Measurements from ENCODE around the gene ASCL1. TPM values are rescaled to one million over a fixed set of nuclear protein-coding genes. Genes with fewer than 3 reads are reported as not detected.

The ASCL1 gene
- total and polyA plus RNA-seq, 4 donors: 0.06 TPM; not detected in 3

GRCh38 chr12:102951841-102952240 lies 5.6 kb upstream of the ASCL1 start:
- no peaks in the 10 kb centered on the region for H3K36me3 ChIP-seq (ENCODE audit: control insufficient read depth in 4 of 4, insufficient read depth in 3 of 4, low read depth in 1 of 4, low read length in 3 of 4)
- TF ChIP-seq NR2F2 (IDR thresholded peaks at IDR 0.05) (no peak), CTCF (IDR thresholded peaks at IDR 0.05; ENCODE audit: low read depth, low read length, missing input control) (no peak), ATF3 (IDR thresholded peaks at IDR 0.05) (no peak), TAF1 (conservative IDR thresholded peaks at IDR 0.05) (no peak), RXRA (IDR thresholded peaks at IDR 0.05) (no peak), RAD21 (IDR thresholded peaks at IDR 0.05) (no peak), MAX (IDR thresholded peaks at IDR 0.05) (no peak), FOXA2 (IDR thresholded peaks at IDR 0.05) (no peak), GABPA (IDR thresholded peaks at IDR 0.05 in 1 of 2, conservative IDR thresholded peaks at IDR 0.05 in 1 of 2) (no peak), ZBTB33 (IDR thresholded peaks at IDR 0.05) (no peak), JUND (IDR thresholded peaks at IDR 0.05) (no peak), YY1 (IDR thresholded peaks at IDR 0.05) (no peak), SP1 (IDR thresholded peaks at IDR 0.05) (no peak)
- peaks cover 0 to 8% (median under 1%) of the 10 kb centered on the region in 4 donors for H3K27me3 ChIP-seq (ENCODE audit: control insufficient read depth in 4 of 4, insufficient read depth in 4 of 4, low read length in 3 of 4)
- no peak for DNase-seq (ENCODE audit: low spot score)
- peaks cover 10 to 35% (median 25%) of the 10 kb centered on the region in 4 donors for H3K4me1 ChIP-seq (ENCODE audit: control insufficient read depth in 4 of 4, insufficient read depth in 4 of 4, low read length in 3 of 4)
- no peaks in the 10 kb centered on the region for H3K9me3 ChIP-seq (ENCODE audit: control insufficient read depth in 4 of 4, low read length in 3 of 4)
- no peak overlapping the region for H3K4me3 ChIP-seq (ENCODE audit: low read depth in 1 of 3, low read length in 3 of 3)
- WGBS: 69% methylated on average over 9 of the region's 9 CpGs
- H3K9ac ChIP-seq (ENCODE audit: low read depth in 1 of 2, low read length in 2 of 2): no peak overlapping the region
- H3K27ac ChIP-seq (ENCODE audit: low read depth in 1 of 2, low read length in 2 of 2): peak overlapping the region in 1 of 2 donors; percentile 48

GRCh38 chr12:102953221-102953620 lies 4.3 kb upstream of the ASCL1 start:
- H3K27me3 ChIP-seq (ENCODE audit: control insufficient read depth in 4 of 4, insufficient read depth in 4 of 4, low read length in 3 of 4): peaks cover 0 to 9% (median 2%) of the 10 kb centered on the region in 4 donors
- no peaks in the 10 kb centered on the region for H3K9me3 ChIP-seq (ENCODE audit: control insufficient read depth in 4 of 4, low read length in 3 of 4)
- H3K4me3 ChIP-seq (ENCODE audit: low read depth in 1 of 3, low read length in 3 of 3): no peak overlapping the region
- H3K4me1 ChIP-seq (ENCODE audit: control insufficient read depth in 4 of 4, insufficient read depth in 4 of 4, low read length in 3 of 4): peaks cover 16 to 46% (median 35%) of the 10 kb centered on the region in 4 donors
- no peak for TF ChIP-seq ZBTB33 (IDR thresholded peaks at IDR 0.05)
- no peak for TF ChIP-seq HNF4A (conservative IDR thresholded peaks at IDR 0.05)
- no peak for TF ChIP-seq SP1 (IDR thresholded peaks at IDR 0.05)
- no peak for TF ChIP-seq HNF4G (IDR thresholded peaks at IDR 0.05)
- no peak for TF ChIP-seq RXRA (IDR thresholded peaks at IDR 0.05)
- no peak for TF ChIP-seq FOXA2 (IDR thresholded peaks at IDR 0.05)
- TF ChIP-seq MAX (IDR thresholded peaks at IDR 0.05): no peak
- TF ChIP-seq CTCF (IDR thresholded peaks at IDR 0.05; ENCODE audit: low read depth, low read length, missing input control): no peak
- no peak for TF ChIP-seq TAF1 (conservative IDR thresholded peaks at IDR 0.05)
- H3K36me3 ChIP-seq (ENCODE audit: control insufficient read depth in 4 of 4, insufficient read depth in 3 of 4, low read depth in 1 of 4, low read length in 3 of 4): no peaks in the 10 kb centered on the region
- H3K27ac ChIP-seq (ENCODE audit: low read depth in 1 of 2, low read length in 2 of 2): no peak overlapping the region
- DNase-seq (ENCODE audit: low spot score): no peak
- no peak overlapping the region for H3K9ac ChIP-seq (ENCODE audit: low read depth in 1 of 2, low read length in 2 of 2)
